Measurements from ENCODE around the gene DTNB. TPM values are rescaled to one million over a fixed set of nuclear protein-coding genes. Genes with fewer than 3 reads are reported as not detected.
"Not testable (repeated sequence)": the region's sequence is repeated elsewhere in the genome, so short reads cannot be mapped to it uniquely, and the experiment has no call there.

DTNB gene
- 10 to 100 TPM; 16.4 to 22.2 (median 18.7) TPM for polyA plus RNA-seq (ENCODE audit: insufficient read length in 4 of 4)

DNA sequence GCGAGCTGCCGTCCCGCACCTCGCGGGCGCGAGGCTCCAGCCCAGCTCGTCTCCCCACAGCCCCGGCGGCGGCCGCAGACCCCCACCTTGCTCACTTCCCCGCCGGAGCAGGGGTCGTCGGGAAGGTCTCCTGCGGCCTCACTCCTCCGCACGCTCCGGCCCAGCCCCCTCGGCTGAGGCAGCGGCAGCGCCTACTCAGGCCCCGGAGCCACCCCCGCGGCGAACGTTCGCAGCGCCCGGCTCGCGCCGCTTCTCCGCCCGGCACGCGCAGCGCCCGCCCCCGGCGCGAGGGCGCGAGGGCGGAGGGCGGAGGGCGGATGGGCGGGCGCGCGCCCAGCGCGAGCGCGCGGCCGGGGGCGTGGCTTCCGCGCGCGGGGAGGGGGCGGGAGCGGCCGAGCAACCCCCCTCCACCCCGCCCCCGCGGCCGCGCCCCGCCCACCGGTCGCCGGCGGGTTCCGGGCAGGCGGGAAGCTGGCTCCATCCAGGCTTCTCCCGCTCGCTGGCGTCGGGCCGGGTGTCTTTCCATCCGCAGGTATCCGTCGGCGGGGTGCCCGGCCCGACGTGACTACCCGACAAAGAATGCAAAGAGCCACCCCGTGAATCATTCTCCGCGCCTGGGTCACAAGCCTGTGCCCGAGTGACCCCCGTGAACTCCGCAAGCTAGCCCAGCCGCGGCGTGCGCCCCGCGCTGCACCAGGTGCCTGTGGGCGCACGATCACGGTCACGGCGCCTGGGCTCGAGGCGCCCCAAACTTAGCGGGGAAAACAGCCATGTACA lies at the start of gene DTNB:
Gene DTNB (minus strand): TSS at position 278 of the 777 bp plus-strand sequence. CDS start 20,917 bp downstream, outside the sequence.
- peak in 3 of 4 donors; percentile 67 to 70 (median 69) for DNase-seq (ENCODE audit: low read depth in 4 of 4, low spot score in 3 of 4)

DNA sequence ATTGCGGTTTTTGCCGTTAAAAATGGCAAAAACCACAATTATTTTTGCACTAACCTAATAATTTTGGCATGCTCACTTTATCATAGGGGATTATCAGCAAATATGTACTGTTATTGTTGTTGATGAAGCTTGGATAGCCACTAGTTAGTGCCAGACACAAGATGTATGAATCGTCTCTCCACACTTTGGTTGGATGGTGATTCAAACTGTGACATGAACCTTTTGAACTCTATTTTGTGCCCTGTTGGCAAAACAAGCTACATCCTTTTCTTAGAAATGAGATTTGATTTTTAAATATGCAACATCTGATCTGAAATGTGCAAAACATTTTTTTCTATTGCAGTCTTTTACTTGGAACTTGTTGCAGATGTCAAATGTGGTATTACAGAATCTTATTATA lies 48.8 kb upstream of the DTNB start:
- DNase-seq (ENCODE audit: low read depth in 4 of 4, low spot score in 3 of 4): no peak

GRCh38 chr2:25720575-25720974 lies 47.2 kb upstream of the DTNB start:
- DNase-seq (ENCODE audit: low read depth in 4 of 4, low spot score in 3 of 4): no peak

DNA sequence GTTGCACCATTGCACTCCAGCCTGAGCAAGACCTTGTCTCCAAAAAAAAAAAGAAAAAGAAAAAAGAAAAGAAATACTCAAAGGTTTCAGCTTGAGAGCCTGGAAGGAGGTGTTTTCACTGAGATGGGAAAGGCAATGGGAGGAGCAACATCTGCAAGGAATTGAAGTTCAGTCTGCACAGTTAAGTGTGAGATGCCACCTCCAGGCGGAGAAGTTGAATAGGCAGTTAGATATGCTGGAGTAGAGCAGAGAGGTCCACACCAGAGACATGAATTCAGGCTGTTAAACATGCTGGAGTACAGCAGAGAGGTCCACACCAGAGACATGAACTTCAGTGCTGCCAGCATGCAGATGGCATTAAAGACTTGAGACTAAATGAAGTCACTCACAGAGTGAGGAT lies 41.4 kb upstream of the DTNB start:
- DNase-seq (ENCODE audit: low read depth in 4 of 4, low spot score in 3 of 4): no peak

DNA sequence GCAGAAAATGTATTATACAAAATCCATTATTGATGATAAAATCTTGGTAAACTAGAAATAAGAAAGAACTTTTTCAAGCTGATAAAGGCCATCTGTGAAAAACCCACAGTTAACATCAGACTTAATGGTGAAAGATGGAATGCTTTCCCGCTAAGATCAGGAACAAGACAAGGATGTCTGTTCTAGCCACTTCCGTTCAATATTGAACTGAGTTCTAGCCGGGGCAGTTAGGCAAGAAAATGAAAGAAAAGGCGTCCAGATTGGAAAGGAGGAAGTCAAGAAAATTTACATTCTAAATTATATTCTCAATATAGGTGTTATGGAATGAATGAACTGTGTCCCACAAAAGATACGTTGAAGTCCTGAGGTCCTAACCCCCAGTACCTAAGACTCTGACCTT lies 39.1 kb upstream of the DTNB start:
- no peak for DNase-seq (ENCODE audit: low read depth in 4 of 4, low spot score in 3 of 4)

GRCh38 chr2:25711675-25712354 lies 38.4 kb upstream of the DTNB start:
- DNase-seq (ENCODE audit: low read depth in 4 of 4, low spot score in 3 of 4): no peak

DNA sequence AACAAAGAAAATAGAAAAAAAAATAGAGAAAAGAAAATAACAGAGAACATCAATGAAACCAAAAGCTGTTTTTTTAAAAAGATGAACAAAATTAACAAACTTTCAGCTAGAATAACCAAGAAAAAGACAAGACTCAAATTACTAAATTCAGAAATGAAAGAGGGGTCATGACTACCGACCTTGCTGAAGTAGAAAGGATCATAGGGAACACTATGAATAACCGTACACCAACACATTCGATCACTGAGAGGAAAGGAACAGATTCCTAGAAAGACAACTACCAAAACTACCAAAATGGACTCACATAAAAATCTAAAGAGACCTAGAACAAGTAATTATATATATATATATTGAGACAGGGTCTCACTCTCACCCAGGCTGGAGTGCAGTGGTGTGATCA lies 37.4 kb upstream of the DTNB start:
- DNase-seq (ENCODE audit: low read depth in 4 of 4, low spot score in 3 of 4): no peak

GRCh38 chr2:25709349-25709748 lies 36.0 kb upstream of the DTNB start:
- DNase-seq (ENCODE audit: low read depth in 4 of 4, low spot score in 3 of 4): no peak

GRCh38 chr2:25707927-25708590 lies 34.7 kb upstream of the DTNB start:
- DNase-seq (ENCODE audit: low read depth in 4 of 4, low spot score in 3 of 4): no peak

DNA sequence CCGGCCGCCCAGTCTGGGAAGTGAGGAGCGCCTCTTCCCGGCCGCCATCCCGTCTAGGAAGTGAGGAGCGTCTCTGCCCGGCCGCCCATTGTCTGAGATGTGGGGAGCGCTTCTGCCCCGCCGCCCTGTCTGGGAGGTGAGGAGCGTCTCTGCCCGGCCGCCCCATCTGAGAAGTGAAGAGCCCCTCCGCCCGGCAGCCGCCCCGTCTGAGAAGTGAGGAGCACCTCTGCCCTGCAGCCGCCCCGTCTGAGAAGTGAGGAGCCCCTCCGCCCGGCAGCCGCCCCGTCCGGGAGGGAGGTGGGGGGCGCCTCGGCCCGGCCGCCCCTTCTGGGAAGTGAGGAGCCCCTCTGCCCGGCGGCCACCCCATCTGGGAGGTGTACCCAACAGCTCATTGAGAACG lies 32.2 kb upstream of the DTNB start:
- not testable (repeated sequence) for DNase-seq (ENCODE audit: low read depth in 4 of 4, low spot score in 3 of 4)

DNA sequence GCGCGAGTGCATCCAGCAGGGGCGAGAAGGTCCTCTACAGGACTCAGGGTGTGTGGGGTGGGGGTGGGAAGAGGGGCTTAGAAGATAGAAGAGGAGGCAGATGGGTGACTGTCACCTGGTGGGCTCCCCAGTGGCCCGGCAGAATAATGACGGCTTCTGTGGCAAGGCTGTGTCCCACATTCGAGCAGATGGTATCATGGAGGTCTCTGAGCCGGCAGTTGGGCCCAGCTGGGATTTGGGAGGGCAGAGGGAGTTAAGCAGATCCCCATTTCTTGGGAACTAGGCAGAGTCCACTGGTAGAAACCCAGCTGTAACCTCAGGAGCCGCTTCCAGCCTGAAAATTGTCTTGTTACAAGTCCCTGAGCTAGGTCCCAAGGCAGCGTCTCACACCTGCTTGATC lies 28.4 kb upstream of the DTNB start:
- DNase-seq (ENCODE audit: low read depth in 4 of 4, low spot score in 3 of 4): no peak

DNA sequence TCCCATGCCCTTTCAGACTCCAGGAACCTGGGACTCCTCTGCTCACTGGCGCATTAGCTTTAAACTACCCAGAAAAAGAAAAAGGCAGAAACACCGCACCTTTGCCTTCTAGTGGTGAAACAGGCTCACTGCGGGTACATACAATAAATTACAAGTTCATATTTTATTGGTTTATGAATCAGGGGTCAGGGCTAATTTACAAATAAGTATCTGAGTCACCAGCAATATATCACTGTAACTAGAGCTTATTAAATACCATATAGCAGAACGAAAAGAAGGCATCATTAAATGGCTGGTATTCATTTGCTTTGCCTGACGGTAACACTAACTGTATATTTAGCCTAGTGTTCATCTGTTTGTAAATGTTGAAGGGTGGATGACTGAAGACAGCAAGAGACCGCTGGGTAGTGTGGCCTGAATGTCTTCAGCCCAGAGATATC lies 26.9 kb upstream of the DTNB start:
- DNase-seq (ENCODE audit: low read depth in 4 of 4, low spot score in 3 of 4): no peak

DNA sequence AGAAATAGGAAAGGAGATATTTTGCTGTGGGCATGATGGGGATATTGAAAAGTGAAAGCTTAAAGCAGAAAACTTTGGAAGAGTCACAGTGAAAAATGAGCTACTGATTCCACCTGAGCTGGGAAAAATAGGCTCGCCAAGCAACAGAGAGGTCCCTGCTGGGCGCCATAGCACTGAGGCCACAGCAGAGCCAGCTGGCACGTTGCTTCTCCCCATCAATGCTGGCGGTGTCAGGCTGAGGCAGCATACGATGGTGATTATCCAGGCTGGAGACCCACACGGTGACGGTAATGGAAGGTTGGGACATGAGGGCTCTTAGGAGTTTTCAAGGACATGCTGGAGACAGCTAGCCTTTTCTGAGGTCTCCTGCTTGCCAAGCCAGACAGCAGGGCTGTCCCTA lies 25.8 kb upstream of the DTNB start:
- DNase-seq (ENCODE audit: low read depth in 4 of 4, low spot score in 3 of 4): no peak

GRCh38 chr2:25698752-25699151 lies 25.4 kb upstream of the DTNB start:
- DNase-seq (ENCODE audit: low read depth in 4 of 4, low spot score in 3 of 4): no peak

DNA sequence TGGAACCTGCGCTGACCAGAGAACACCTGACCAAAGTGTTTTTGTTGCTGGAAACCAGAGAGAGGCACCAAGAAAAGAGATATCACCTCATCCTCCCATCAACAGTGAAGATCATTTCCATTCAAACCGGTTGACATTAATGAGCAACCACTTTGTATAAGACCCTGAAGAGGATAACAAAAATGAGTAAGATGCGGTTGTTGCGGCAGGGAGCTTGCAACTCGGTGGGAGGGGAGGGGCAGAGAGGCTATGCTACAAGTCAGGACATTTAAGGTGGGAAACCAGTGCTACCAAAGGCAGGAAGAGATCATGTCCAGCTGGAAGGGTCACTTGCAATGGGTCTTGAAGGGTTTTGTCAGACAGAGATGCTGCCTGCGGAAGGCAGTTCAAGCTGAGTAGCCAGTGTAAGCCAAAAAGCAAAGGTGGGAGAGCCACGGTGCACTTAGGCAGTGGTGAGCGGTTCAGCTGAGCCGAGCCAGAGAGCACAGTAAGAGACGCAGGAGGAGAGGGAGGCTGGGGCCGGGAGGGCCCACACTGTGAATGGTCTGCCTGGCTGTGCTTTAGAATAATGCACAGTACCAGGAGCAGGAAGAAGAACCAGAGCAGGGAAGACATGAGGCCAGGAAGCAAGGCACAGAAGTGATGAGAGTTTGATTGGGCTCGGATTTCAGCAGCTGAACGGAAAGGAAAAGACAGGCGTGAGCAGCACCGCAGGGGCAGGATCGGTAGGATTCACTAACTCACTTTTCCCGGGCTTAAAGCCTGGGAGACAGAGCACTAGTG lies 24.4 kb upstream of the DTNB start:
- no peak for DNase-seq (ENCODE audit: low read depth in 4 of 4, low spot score in 3 of 4)

- no peak for DNase-seq (ENCODE audit: low read depth in 4 of 4, low spot score in 3 of 4)
Measured at GRCh38 chr2:25692737-25693445, 19.5 kb upstream of the DTNB start.

DNA sequence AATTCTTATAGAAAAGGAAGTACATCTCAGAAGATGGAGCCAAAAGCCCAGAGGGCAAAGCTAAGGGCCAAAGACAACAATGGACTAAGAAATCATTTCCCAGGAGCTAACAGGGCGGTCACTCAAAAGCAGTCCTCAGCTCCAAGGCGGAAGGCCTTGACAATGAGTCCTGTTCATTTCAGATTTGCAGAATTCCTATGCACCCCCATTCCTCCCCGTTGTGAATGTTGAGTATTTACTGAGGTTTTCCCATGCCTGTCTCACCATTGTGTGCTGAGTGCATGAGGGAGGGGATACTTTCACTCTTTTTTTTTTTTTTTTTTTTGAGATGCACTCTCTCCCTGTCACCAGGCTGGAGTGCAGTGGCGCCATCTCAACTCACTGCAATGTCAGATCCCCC lies 18.8 kb upstream of the DTNB start:
- no peak for DNase-seq (ENCODE audit: low read depth in 4 of 4, low spot score in 3 of 4)

GRCh38 chr2:25690058-25690457 lies 16.7 kb upstream of the DTNB start:
- DNase-seq (ENCODE audit: low read depth in 4 of 4, low spot score in 3 of 4): no peak

- DNase-seq (ENCODE audit: low read depth in 4 of 4, low spot score in 3 of 4): no peak
Measured at GRCh38 chr2:25688236-25688635, 14.9 kb upstream of the DTNB start.

DNA sequence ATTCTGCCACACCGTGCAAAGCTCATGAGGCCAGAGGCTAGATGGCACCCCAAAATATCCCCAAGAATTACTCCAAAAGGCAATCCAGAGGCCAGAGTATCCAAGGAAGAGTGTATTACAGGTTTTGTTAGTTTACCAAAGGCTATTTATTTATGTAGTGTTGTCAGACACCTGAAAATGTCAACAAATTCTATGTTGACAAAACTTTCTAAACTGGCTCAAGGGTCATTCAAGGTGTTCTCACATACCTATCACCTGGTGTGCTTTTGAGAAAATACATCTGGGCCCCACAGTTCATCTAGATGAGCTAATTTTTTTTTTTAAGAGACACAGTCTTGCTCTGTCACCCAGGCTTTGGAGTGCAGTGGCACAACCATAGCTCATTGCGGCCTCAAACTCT lies 12.4 kb upstream of the DTNB start:
- DNase-seq (ENCODE audit: low read depth in 4 of 4, low spot score in 3 of 4): no peak

Measured in right renal pelvis (tissue), 4 donors.